ENCODE results near the gene AP4E1. TPM values are rescaled to one million over a fixed set of nuclear protein-coding genes. Genes with fewer than 3 reads are reported as not detected.

AP4E1 gene
- total RNA-seq, 4 donors from 2014 or later = 6.8 to 12.1 (median 9.8) TPM

GRCh38 chr15:50977162-50977561, 68.7 kb downstream of the AP4E1 start:
- no peak for TF ChIP-seq CTCF (IDR thresholded peaks at IDR 0.05; ENCODE audit: low read depth)

- no peak for TF ChIP-seq CTCF (IDR thresholded peaks at IDR 0.05; ENCODE audit: low read depth)
Measured at GRCh38 chr15:50978580-50978979, 70.1 kb downstream of the AP4E1 start.

GRCh38 chr15:50979041-50979440, 70.6 kb downstream of the AP4E1 start:
- TF ChIP-seq CTCF (IDR thresholded peaks at IDR 0.05; ENCODE audit: low read depth) = no peak

- TF ChIP-seq CTCF (IDR thresholded peaks at IDR 0.05; ENCODE audit: low read depth) = no peak
Measured at GRCh38 chr15:50993598-50993997, 85.1 kb downstream of the AP4E1 start.

- TF ChIP-seq CTCF (IDR thresholded peaks at IDR 0.05; ENCODE audit: low read depth) = no peak
Measured at GRCh38 chr15:50996641-50997040, 88.2 kb downstream of the AP4E1 start.

GRCh38 chr15:50997371-50998051, 89.0 kb downstream of the AP4E1 start:
- no peak for TF ChIP-seq CTCF (IDR thresholded peaks at IDR 0.05; ENCODE audit: low read depth)

- TF ChIP-seq CTCF (IDR thresholded peaks at IDR 0.05; ENCODE audit: low read depth) = no peak
Measured at GRCh38 chr15:51004103-51004551, 95.6 kb downstream of the AP4E1 start.
